KMS-11 (cell line): ENCODE measurements around the gene MEX3C.

ENCODE experiments used
- H2AFZ ChIP-seq: fragments of 200-600 bp; sonication (generic); 2 replicates; pipeline ENCODE4 v1.6.1; 2016; ENCODE audit warnings: antibody characterized with exemption, mixed run types, low read depth
- H3K27ac ChIP-seq: fragments of 200-600 bp; sonication (generic); 2 replicates; pipeline ENCODE4 v1.6.1; 2016; ENCODE audit warnings: mild to moderate bottlenecking, mixed run types
- H3K27me3 ChIP-seq: fragments of 200-600 bp; sonication (generic); 2 replicates; pipeline ENCODE4 v1.6.1; 2017; ENCODE audit warnings: mild to moderate bottlenecking, low read depth, mixed run types, moderate library complexity; ENCODE audit not compliant: insufficient read depth
- H3K36me3 ChIP-seq: fragments of 200-600 bp; sonication (generic); 2 replicates; pipeline ENCODE4 v1.6.1; 2017; ENCODE audit warnings: mild to moderate bottlenecking, mixed run types; ENCODE audit not compliant: insufficient read depth
- H3K4me1 ChIP-seq: fragments of 200-600 bp; sonication (generic); 2 replicates; pipeline ENCODE4 v1.6.1; 2016; ENCODE audit warnings: mild to moderate bottlenecking, low read depth, mixed run types; ENCODE audit not compliant: poor library complexity, severe bottlenecking
- H3K4me2 ChIP-seq: fragments of 200-600 bp; sonication (generic); 2 replicates; pipeline ENCODE4 v1.7.0; 2016; ENCODE audit warnings: mild to moderate bottlenecking, mixed run types
- H3K4me3 ChIP-seq: fragments of 200-600 bp; sonication (generic); IDR thresholded peaks from 2 replicates; pipeline ENCODE4 v1.6.1; 2017; ENCODE audit warnings: low read depth, low read length, mixed read lengths; ENCODE audit not compliant: insufficient read depth
- H3K79me2 ChIP-seq: fragments of 200-600 bp; sonication (generic); 2 replicates; pipeline ENCODE4 v1.6.1; 2016; ENCODE audit warnings: low read depth, mixed run types; ENCODE audit not compliant: insufficient read depth
- H3K9ac ChIP-seq: fragments of 200-600 bp; sonication (generic); 2 replicates; pipeline ENCODE4 v1.6.1; 2016; ENCODE audit warnings: mild to moderate bottlenecking, mixed run types
- H4K20me1 ChIP-seq: fragments of 200-600 bp; sonication (generic); 2 replicates; pipeline ENCODE4 v1.6.1; 2016; ENCODE audit warnings: mild to moderate bottlenecking, mixed run types; ENCODE audit not compliant: insufficient read depth
- CTCF ChIP-seq: fragments of 200-600 bp; sonication (generic); conservative IDR thresholded peaks from 2 replicates; pipeline ENCODE4 v1.6.1; 2017; ENCODE audit warnings: low read depth, mild to moderate bottlenecking, antibody characterized with exemption, low read length, moderate library complexity, mixed read lengths

Gene MEX3C

GRCh38 chr18:51234117-51235008, 36.9 kb upstream of the MEX3C start:
- no peaks in the 10 kb centered on the region for H3K79me2 ChIP-seq
- no peaks in the 10 kb centered on the region for H4K20me1 ChIP-seq
- H3K36me3 ChIP-seq = no peaks in the 10 kb centered on the region
- no peak overlapping the region for H2AFZ ChIP-seq
- TF ChIP-seq CTCF = no peak
- peaks cover 3% of the 10 kb centered on the region for H3K4me1 ChIP-seq
- no peak overlapping the region for H3K9ac ChIP-seq
- H3K27ac ChIP-seq = no peak overlapping the region
- H3K27me3 ChIP-seq = no peaks in the 10 kb centered on the region
- no peak overlapping the region for H3K4me3 ChIP-seq
- H3K4me2 ChIP-seq = no peak overlapping the region

- Histone ChIP-seq H3K4me1 (no peaks in the 10 kb centered on the region), H4K20me1 (no peaks in the 10 kb centered on the region), H3K4me3 (no peak overlapping the region), H3K27ac (no peak overlapping the region), H2AFZ (no peak overlapping the region), H3K4me2 (no peak overlapping the region), H3K79me2 (no peaks in the 10 kb centered on the region), H3K27me3 (no peaks in the 10 kb centered on the region), H3K36me3 (no peaks in the 10 kb centered on the region), H3K9ac (no peak overlapping the region)
- TF ChIP-seq CTCF = no peak
Observed at GRCh38 chr18:51229328-51229727, 31.8 kb upstream of the MEX3C start.

GRCh38 chr18:51227660-51228059, 30.2 kb upstream of the MEX3C start:
- Histone ChIP-seq H3K27me3 (no peaks in the 10 kb centered on the region), H3K36me3 (no peaks in the 10 kb centered on the region), H3K4me2 (no peak overlapping the region), H3K79me2 (no peaks in the 10 kb centered on the region), H3K4me3 (no peak overlapping the region), H3K4me1 (no peaks in the 10 kb centered on the region), H2AFZ (no peak overlapping the region), H3K27ac (no peak overlapping the region), H3K9ac (no peak overlapping the region), H4K20me1 (no peaks in the 10 kb centered on the region)
- TF ChIP-seq CTCF = no peak

GRCh38 chr18:51226587-51227350, 29.3 kb upstream of the MEX3C start:
- H3K79me2 ChIP-seq = no peaks in the 10 kb centered on the region
- no peak overlapping the region for H3K9ac ChIP-seq
- no peak overlapping the region for H3K27ac ChIP-seq
- H3K4me2 ChIP-seq = no peak overlapping the region
- no peaks in the 10 kb centered on the region for H3K4me1 ChIP-seq
- no peaks in the 10 kb centered on the region for H3K36me3 ChIP-seq
- TF ChIP-seq CTCF = no peak
- no peak overlapping the region for H3K4me3 ChIP-seq
- no peaks in the 10 kb centered on the region for H4K20me1 ChIP-seq
- H2AFZ ChIP-seq = no peak overlapping the region
- no peaks in the 10 kb centered on the region for H3K27me3 ChIP-seq
